HepG2 (cell line): ENCODE measurements around the gene PUM1. TPM values are rescaled to one million over a fixed set of nuclear protein-coding genes. Genes with fewer than 3 reads are reported as not detected.

Experiments
- KAT2B ChIP-seq: fragments of 150-350 bp; IDR thresholded peaks from 2 replicates; pipeline ENCODE4 v1.6.1; 2014; ENCODE audit warnings: low read depth, low read length, borderline replicate concordance
- LCORL ChIP-seq, 2 experiments: fragments of 450-650 bp in 1 of 2; sonication (generic) in 1 of 2; formaldehyde crosslinking in 1 of 2; IDR thresholded peaks; 2 replicates each; pipeline versions ENCODE4 v1.5.0 to v1.6.1; 2017 to 2020; ENCODE audit warnings: antibody characterized with exemption in 1 of 2, missing genetic modification reagents in 1 of 2
- MEIS1 ChIP-seq: sonication (generic); formaldehyde crosslinking; IDR thresholded peaks from 2 replicates; pipeline ENCODE4 v1.9.0; 2021; ENCODE audit warnings: mild to moderate bottlenecking, missing genetic modification reagents, moderate library complexity, borderline replicate concordance
- MLX ChIP-seq: IDR thresholded peaks from 2 replicates; pipeline ENCODE4 v1.6.1; 2016
- NFKB2 ChIP-seq: sonication (generic); formaldehyde crosslinking; IDR thresholded peaks from 2 replicates; pipeline ENCODE4 v1.4.0; 2020; ENCODE audit warnings: missing genetic modification reagents, borderline replicate concordance
- RARA ChIP-seq: IDR thresholded peaks from 2 replicates; pipeline ENCODE4 v1.6.1; 2016; ENCODE audit warnings: missing genetic modification reagents, missing compliant biosample characterization
- SAP130 ChIP-seq: IDR thresholded peaks from 2 replicates; pipeline ENCODE4 v1.6.1; 2016; ENCODE audit warnings: low read depth
- SETDB1 ChIP-seq: sonication (generic); formaldehyde crosslinking; IDR thresholded peaks from 2 replicates; pipeline ENCODE4 v1.5.1; 2020; ENCODE audit warnings: missing genetic modification reagents, mild to moderate bottlenecking, borderline replicate concordance
- TAF1 ChIP-seq: sonication (generic); formaldehyde crosslinking; IDR thresholded peaks from 2 replicates; pipeline ENCODE4 v1.4.0; 2020; ENCODE audit warnings: missing genetic modification reagents
- TRIM22 ChIP-seq: fragments of 450-650 bp; IDR thresholded peaks from 2 replicates; pipeline ENCODE4 v1.6.1; 2017
- U2AF2 ChIP-seq: fragments of 200-400 bp; formaldehyde crosslinking; IDR thresholded peaks from 2 replicates; pipeline ENCODE4 v1.6.1; 2017; ENCODE audit warnings: low read depth, mild to moderate bottlenecking, low read length
- ZC3H13 ChIP-seq: sonication (generic); formaldehyde crosslinking; IDR thresholded peaks from 2 replicates; pipeline ENCODE4 v1.8.1; 2023; ENCODE audit warnings: mild to moderate bottlenecking, missing genetic modification reagents, moderate library complexity
- ZFP36L2 ChIP-seq: sonication (generic); formaldehyde crosslinking; IDR thresholded peaks from 2 replicates; pipeline ENCODE4 v1.4.0; 2020; ENCODE audit warnings: missing genetic modification reagents
- ZFP90 ChIP-seq: sonication (generic); formaldehyde crosslinking; IDR thresholded peaks from 2 replicates; pipeline ENCODE4 v1.8.0; 2022; ENCODE audit warnings: missing genetic modification reagents, mild to moderate bottlenecking, inconsistent platforms, borderline replicate concordance
- ZNF225 ChIP-seq: sonication (generic); formaldehyde crosslinking; IDR thresholded peaks from 2 replicates; pipeline ENCODE4 v1.4.0; 2020; ENCODE audit warnings: mild to moderate bottlenecking, missing genetic modification reagents
- ZNF234 ChIP-seq: sonication (generic); formaldehyde crosslinking; conservative IDR thresholded peaks from 2 replicates; pipeline ENCODE4 v1.5.1; 2020; ENCODE audit warnings: mild to moderate bottlenecking, missing genetic modification reagents
- ZNF260 ChIP-seq: sonication (generic); formaldehyde crosslinking; IDR thresholded peaks from 2 replicates; pipeline ENCODE4 v1.4.0; 2020; ENCODE audit warnings: missing genetic modification reagents, low read depth, mild to moderate bottlenecking, borderline replicate concordance
- ZNF326 ChIP-seq: sonication (generic); formaldehyde crosslinking; IDR thresholded peaks from 2 replicates; pipeline ENCODE4 v1.4.0; 2020; ENCODE audit warnings: missing genetic modification reagents, borderline replicate concordance
- ZNF460 ChIP-seq: sonication (generic); formaldehyde crosslinking; IDR thresholded peaks from 2 replicates; pipeline ENCODE4 v1.5.1; 2020; ENCODE audit warnings: missing genetic modification reagents, mild to moderate bottlenecking, borderline replicate concordance
- ZNF576 ChIP-seq: sonication (generic); formaldehyde crosslinking; IDR thresholded peaks from 2 replicates; pipeline ENCODE4 v1.4.0; 2020; ENCODE audit warnings: mild to moderate bottlenecking, missing genetic modification reagents
- ZNF672 ChIP-seq: sonication (generic); formaldehyde crosslinking; IDR thresholded peaks from 2 replicates; pipeline ENCODE4 v1.8.1; 2022; ENCODE audit warnings: missing genetic modification reagents
- ZNF740 ChIP-seq: sonication (generic); formaldehyde crosslinking; IDR thresholded peaks from 2 replicates; pipeline ENCODE4 v1.4.0; 2020; ENCODE audit warnings: missing genetic modification reagents
- ZNF780A ChIP-seq: sonication (generic); formaldehyde crosslinking; IDR thresholded peaks from 2 replicates; pipeline ENCODE4 v1.8.0; 2022; ENCODE audit warnings: mild to moderate bottlenecking, missing genetic modification reagents, moderate library complexity
- ZNF782 ChIP-seq: sonication (generic); formaldehyde crosslinking; IDR thresholded peaks from 2 replicates; pipeline ENCODE4 v1.4.0; 2020; ENCODE audit warnings: missing genetic modification reagents, mild to moderate bottlenecking, borderline replicate concordance
- polyA plus RNA-seq, 8 experiments: library from polyadenylated mRNA; depleted of rRNA in 3 of 8; stranded (reverse) in 7 of 8; unstranded in 1 of 8; fragments of >200 nt; fragmentation: Illumina TruSeq in 4 of 8; extraction: Trizol in 4 of 8; gene quantifications; 2 replicates each; pipeline versions ENCODE4 v1.2.1 to v1.2.3, GENCODE V29; 2011 to 2016; ENCODE audit warnings: low read depth in 4 of 8, missing spikeins in 1 of 8, mixed read lengths in 1 of 8; ENCODE audit not compliant: insufficient read depth in 1 of 8
- total RNA-seq, 5 experiments: library from RNA; depleted of rRNA; stranded (reverse); fragments of >200 nt; fragmentation: Illumina TruSeq; extraction: Trizol; gene quantifications; 2 replicates each; pipeline ENCODE4 v1.2.3, GENCODE V29; 2016; ENCODE audit warnings: low read depth in 1 of 5

Gene PUM1
- total and polyA plus RNA-seq, 2 of the 13 experiments (the other 11 are each of a cell fraction or from before 2014, with no cell fraction given): 64.7 to 91.0 TPM

GRCh38 chr1:31065310-31066217 is at the start of gene PUM1 (continued):
- TF ChIP-seq ZNF460 (no peak; the same call in 1 of the 2 replicates), MLX (CRISPR knock-in tag) (peak; percentile 22; the same call in 1 of the 2 replicates), ZNF234 (CRISPR knock-in tag) (no peak), ZNF780A (CRISPR knock-in tag) (no peak), LCORL (IDR thresholded peaks at IDR 0.05) (no peak), LCORL (CRISPR knock-in tag; IDR thresholded peaks at IDR 0.05) (no peak), NFKB2 (CRISPR knock-in tag) (no peak), RARA (CRISPR knock-in tag) (peak; percentile 47; the same call in 1 of the 2 replicates), TRIM22 (no peak), ZNF740 (CRISPR knock-in tag) (peak; percentile 49; the same call in 1 of the 2 replicates), U2AF2 (0 out of 2 replicates have a peak, but pooled peaks have one; percentile 87), MEIS1 (CRISPR knock-in tag) (no peak), ZNF782 (CRISPR knock-in tag) (no peak), ZFP90 (peak; percentile 24; the same call in 1 of the 2 replicates), ZNF576 (CRISPR knock-in tag) (no peak), ZNF326 (no peak), ZNF260 (CRISPR knock-in tag) (no peak), ZNF225 (CRISPR knock-in tag) (peak; percentile 58; the same call in 1 of the 2 replicates), ZNF672 (CRISPR knock-in tag) (no peak), SETDB1 (CRISPR knock-in tag) (no peak), ZC3H13 (CRISPR knock-in tag) (no peak; the same call in none of the 2 replicates), SAP130 (CRISPR knock-in tag) (peak; percentile 93), TAF1 (CRISPR knock-in tag) (peak; percentile 87), KAT2B (no peak), ZFP36L2 (no peak)
